SK-N-SH treated with all-trans-retinoic acid at 6 μM for 48 hours (cell line): ENCODE data around the gene NUP214.

Experiments used
- ATAC-seq: fragments of 200-7000 bp; cut with Tn5 transposase; 3 replicates; pipeline ENCODE4 v1.9.1; 2020; ENCODE audit warnings: mild to moderate bottlenecking, moderate library complexity
- BACH2 ChIP-seq: fragments of 250-450 bp; sonication (Bioruptor Pico); IDR thresholded peaks from 2 replicates; pipeline ENCODE4 v1.9.0; 2021; ENCODE audit warnings: mild to moderate bottlenecking, borderline replicate concordance
- CSDC2 ChIP-seq: fragments of 250-450 bp; sonication (Bioruptor Pico); IDR thresholded peaks from 2 replicates; pipeline ENCODE4 v1.5.0; 2020; ENCODE audit warnings: mild to moderate bottlenecking, moderate library complexity
- ESRRG ChIP-seq: fragments of 250-450 bp; sonication (Bioruptor Pico); IDR thresholded peaks from 2 replicates; pipeline ENCODE4 v1.6.1; 2021; ENCODE audit warnings: mild to moderate bottlenecking
- GLIS3 ChIP-seq: fragments of 250-450 bp; sonication (Bioruptor Pico); IDR thresholded peaks from 2 replicates; pipeline ENCODE4 v1.5.0; 2020; ENCODE audit warnings: mild to moderate bottlenecking, moderate library complexity
- ISL1 ChIP-seq: fragments of 250-450 bp; sonication (Bioruptor Pico); IDR thresholded peaks from 2 replicates; pipeline ENCODE4 v2.1.2; 2022; ENCODE audit warnings: mild to moderate bottlenecking, moderate library complexity
- OSR1 ChIP-seq: fragments of 250-450 bp; sonication (Bioruptor Pico); IDR thresholded peaks from 2 replicates; pipeline ENCODE4 v1.8.0; 2022; ENCODE audit warnings: moderate library complexity, mild to moderate bottlenecking, inconsistent platforms
- PPARA ChIP-seq: fragments of 250-450 bp; sonication (Bioruptor Pico); IDR thresholded peaks from 2 replicates; pipeline ENCODE4 v1.5.0; 2020; ENCODE audit warnings: mild to moderate bottlenecking, borderline replicate concordance
- RARB ChIP-seq: fragments of 250-450 bp; sonication (Bioruptor Pico); IDR thresholded peaks from 2 replicates; pipeline ENCODE4 v1.8.0; 2021; ENCODE audit warnings: mild to moderate bottlenecking, moderate library complexity
- TCF4 ChIP-seq: fragments of 250-450 bp; sonication (Bioruptor Pico); IDR thresholded peaks from 2 replicates; pipeline ENCODE4 v1.8.0; 2021; ENCODE audit warnings: mild to moderate bottlenecking, moderate library complexity, borderline replicate concordance
- TOX ChIP-seq: fragments of 250-450 bp; sonication (Bioruptor Pico); IDR thresholded peaks from 2 replicates; pipeline ENCODE4 v1.8.0; 2021; ENCODE audit warnings: mild to moderate bottlenecking, moderate library complexity, borderline replicate concordance
- ZC3H10 ChIP-seq: fragments of 250-450 bp; sonication (Bioruptor Pico); IDR thresholded peaks from 2 replicates; pipeline ENCODE4 v1.5.1; 2021; ENCODE audit warnings: mild to moderate bottlenecking, moderate library complexity
- ZFP3 ChIP-seq: fragments of 250-450 bp; sonication (Bioruptor Pico); IDR thresholded peaks from 2 replicates; pipeline ENCODE4 v1.5.0; 2020; ENCODE audit warnings: mild to moderate bottlenecking, moderate library complexity
- ZFP30 ChIP-seq: fragments of 450-650 bp; formaldehyde crosslinking; IDR thresholded peaks from 2 replicates; pipeline ENCODE4 v1.5.0; 2022; ENCODE audit warnings: mild to moderate bottlenecking, moderate library complexity
- ZNF565 ChIP-seq: fragments of 450-650 bp; formaldehyde crosslinking; conservative IDR thresholded peaks from 2 replicates; pipeline ENCODE4 v1.5.0; 2020; ENCODE audit warnings: low read depth, mild to moderate bottlenecking, moderate library complexity
- ZNF70 ChIP-seq: fragments of 450-650 bp; formaldehyde crosslinking; IDR thresholded peaks from 2 replicates; pipeline ENCODE4 v1.5.0; 2020; ENCODE audit warnings: mild to moderate bottlenecking, moderate library complexity
- ZNF8 ChIP-seq: fragments of 450-650 bp; formaldehyde crosslinking; IDR thresholded peaks from 2 replicates; pipeline ENCODE4 v1.5.0; 2020; ENCODE audit warnings: mild to moderate bottlenecking, moderate library complexity
- TF ChIP-seq, protein P1 (sequence below): fragments of 250-450 bp; sonication (Bioruptor Pico); IDR thresholded peaks from 2 replicates; pipeline ENCODE4 v1.8.0; 2021; ENCODE audit warnings: low read depth, mild to moderate bottlenecking, moderate library complexity, borderline replicate concordance
- TF ChIP-seq, protein P2 (sequence below): fragments of 250-450 bp; sonication (Bioruptor Pico); IDR thresholded peaks from 2 replicates; pipeline ENCODE4 v1.5.1; 2020; ENCODE audit warnings: low read depth, mild to moderate bottlenecking, moderate library complexity
- TF ChIP-seq, protein P3 (sequence below): fragments of 250-450 bp; sonication (Bioruptor Pico); IDR thresholded peaks from 2 replicates; pipeline ENCODE4 v1.8.0; 2020; ENCODE audit warnings: mild to moderate bottlenecking, moderate library complexity, borderline replicate concordance
- TF ChIP-seq, protein P4 (sequence below): fragments of 250-450 bp; sonication (Bioruptor Pico); IDR thresholded peaks from 2 replicates; pipeline ENCODE4 v1.5.0; 2020; ENCODE audit warnings: mild to moderate bottlenecking, moderate library complexity

NUP214 gene

DNA sequence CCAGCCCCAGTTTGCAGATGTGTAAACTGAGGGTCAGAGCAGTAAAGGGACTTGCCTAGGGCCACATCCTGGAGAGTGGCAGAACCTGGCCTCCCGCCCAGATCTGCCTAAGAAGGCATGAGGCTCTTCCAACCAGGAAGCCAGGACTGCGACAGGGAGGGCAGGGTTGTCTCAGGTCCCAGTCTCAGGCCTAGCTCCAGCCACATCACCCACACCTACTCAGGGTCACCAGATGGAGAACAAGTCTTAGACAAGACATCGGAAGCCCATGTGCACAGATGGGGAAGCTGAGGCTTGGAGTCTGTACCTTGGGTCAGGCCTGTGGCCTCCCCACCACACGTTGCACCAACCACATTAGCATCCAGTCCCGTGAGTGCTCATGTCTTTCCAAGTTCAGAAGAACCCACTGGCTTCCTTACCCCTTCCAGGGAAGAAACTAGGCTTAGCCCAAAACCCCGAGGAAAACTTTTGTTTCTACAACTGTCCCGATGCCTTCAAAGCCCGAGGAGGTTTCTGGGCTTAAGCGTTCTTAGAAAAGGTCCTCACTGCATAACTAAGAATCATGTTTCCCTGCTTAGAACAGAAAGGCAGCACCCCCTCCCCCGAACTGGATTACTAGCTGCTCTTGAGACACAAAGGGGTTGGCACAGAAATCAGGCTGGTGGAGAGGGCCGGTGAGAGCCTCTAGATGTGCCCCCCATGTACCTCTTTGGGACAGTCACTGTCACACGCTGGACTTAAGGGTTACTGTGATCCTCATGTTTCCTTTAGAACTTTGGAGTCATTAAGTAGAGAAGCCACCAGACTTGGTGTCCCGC is 148.7 kb downstream of the NUP214 start (continued):
- TF ChIP-seq, protein P1, sequence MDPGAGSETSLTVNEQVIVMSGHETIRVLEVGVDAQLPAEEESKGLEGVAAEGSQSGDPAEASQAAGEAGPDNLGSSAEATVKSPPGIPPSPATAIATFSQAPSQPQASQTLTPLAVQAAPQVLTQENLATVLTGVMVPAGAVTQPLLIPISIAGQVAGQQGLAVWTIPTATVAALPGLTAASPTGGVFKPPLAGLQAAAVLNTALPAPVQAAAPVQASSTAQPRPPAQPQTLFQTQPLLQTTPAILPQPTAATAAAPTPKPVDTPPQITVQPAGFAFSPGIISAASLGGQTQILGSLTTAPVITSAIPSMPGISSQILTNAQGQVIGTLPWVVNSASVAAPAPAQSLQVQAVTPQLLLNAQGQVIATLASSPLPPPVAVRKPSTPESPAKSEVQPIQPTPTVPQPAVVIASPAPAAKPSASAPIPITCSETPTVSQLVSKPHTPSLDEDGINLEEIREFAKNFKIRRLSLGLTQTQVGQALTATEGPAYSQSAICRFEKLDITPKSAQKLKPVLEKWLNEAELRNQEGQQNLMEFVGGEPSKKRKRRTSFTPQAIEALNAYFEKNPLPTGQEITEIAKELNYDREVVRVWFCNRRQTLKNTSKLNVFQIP = no peak
- no peak for TF ChIP-seq OSR1 (CRISPR knock-in tag)
- TF ChIP-seq ZFP30 (CRISPR knock-in tag) = no peak
- TF ChIP-seq ZC3H10 (CRISPR knock-in tag) = no peak
- TF ChIP-seq, all 23 proteins: peak for 0

DNA sequence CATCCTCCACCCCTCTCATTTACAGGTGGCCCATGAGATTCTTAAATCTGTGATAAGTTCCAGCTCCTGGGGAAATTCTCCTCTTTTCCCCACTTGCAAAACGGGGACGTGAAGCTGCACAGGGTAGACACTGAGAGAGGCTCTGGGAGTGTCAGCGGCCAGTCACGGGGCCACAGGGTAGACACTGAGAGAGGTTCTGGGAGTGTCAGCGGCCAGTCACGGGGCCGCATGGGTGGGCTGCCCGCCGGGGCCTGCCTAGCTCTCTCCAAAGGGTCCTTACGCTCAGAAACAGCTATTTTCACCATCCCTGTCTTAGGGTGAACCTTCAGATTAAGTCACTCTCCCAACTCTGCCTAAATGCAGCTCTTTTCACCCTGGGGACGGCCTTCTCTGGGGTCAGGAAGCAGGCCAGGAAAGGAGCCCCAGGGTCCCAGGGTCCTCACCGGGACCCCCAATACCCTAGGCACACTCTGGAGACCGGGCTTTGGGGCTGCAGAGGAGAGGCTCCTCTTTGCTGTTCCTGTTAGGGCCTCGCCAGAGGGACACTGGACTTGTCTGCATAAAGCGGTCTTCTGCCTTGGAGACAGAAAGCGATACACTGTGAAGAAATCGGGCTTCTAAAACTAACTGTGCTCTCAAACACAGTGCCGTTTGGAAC is 149.4 kb downstream of the NUP214 start:
- no peak for ATAC-seq
- TF ChIP-seq GLIS3 (CRISPR knock-in tag) (no peak), ZNF70 (CRISPR knock-in tag) (no peak), TCF4 (no peak), ZFP30 (CRISPR knock-in tag) (no peak), RARB (CRISPR knock-in tag) (no peak), ZNF8 (CRISPR knock-in tag) (no peak), BACH2 (CRISPR knock-in tag) (no peak), ZC3H10 (CRISPR knock-in tag) (no peak), CSDC2 (no peak), ZNF565 (CRISPR knock-in tag) (no peak), PPARA (CRISPR knock-in tag) (no peak), ISL1 (no peak), TOX (CRISPR knock-in tag) (no peak), ESRRG (CRISPR knock-in tag) (no peak), ZFP3 (CRISPR knock-in tag) (no peak)
- TF ChIP-seq, protein P2, sequence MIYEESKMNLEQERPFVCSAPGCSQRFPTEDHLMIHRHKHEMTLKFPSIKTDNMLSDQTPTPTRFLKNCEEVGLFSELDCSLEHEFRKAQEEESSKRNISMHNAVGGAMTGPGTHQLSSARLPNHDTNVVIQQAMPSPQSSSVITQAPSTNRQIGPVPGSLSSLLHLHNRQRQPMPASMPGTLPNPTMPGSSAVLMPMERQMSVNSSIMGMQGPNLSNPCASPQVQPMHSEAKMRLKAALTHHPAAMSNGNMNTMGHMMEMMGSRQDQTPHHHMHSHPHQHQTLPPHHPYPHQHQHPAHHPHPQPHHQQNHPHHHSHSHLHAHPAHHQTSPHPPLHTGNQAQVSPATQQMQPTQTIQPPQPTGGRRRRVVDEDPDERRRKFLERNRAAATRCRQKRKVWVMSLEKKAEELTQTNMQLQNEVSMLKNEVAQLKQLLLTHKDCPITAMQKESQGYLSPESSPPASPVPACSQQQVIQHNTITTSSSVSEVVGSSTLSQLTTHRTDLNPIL = no peak
- TF ChIP-seq, protein P3, sequence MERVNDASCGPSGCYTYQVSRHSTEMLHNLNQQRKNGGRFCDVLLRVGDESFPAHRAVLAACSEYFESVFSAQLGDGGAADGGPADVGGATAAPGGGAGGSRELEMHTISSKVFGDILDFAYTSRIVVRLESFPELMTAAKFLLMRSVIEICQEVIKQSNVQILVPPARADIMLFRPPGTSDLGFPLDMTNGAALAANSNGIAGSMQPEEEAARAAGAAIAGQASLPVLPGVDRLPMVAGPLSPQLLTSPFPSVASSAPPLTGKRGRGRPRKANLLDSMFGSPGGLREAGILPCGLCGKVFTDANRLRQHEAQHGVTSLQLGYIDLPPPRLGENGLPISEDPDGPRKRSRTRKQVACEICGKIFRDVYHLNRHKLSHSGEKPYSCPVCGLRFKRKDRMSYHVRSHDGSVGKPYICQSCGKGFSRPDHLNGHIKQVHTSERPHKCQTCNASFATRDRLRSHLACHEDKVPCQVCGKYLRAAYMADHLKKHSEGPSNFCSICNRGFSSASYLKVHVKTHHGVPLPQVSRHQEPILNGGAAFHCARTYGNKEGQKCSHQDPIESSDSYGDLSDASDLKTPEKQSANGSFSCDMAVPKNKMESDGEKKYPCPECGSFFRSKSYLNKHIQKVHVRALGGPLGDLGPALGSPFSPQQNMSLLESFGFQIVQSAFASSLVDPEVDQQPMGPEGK (CRISPR knock-in tag) = no peak
- TF ChIP-seq, protein P4, sequence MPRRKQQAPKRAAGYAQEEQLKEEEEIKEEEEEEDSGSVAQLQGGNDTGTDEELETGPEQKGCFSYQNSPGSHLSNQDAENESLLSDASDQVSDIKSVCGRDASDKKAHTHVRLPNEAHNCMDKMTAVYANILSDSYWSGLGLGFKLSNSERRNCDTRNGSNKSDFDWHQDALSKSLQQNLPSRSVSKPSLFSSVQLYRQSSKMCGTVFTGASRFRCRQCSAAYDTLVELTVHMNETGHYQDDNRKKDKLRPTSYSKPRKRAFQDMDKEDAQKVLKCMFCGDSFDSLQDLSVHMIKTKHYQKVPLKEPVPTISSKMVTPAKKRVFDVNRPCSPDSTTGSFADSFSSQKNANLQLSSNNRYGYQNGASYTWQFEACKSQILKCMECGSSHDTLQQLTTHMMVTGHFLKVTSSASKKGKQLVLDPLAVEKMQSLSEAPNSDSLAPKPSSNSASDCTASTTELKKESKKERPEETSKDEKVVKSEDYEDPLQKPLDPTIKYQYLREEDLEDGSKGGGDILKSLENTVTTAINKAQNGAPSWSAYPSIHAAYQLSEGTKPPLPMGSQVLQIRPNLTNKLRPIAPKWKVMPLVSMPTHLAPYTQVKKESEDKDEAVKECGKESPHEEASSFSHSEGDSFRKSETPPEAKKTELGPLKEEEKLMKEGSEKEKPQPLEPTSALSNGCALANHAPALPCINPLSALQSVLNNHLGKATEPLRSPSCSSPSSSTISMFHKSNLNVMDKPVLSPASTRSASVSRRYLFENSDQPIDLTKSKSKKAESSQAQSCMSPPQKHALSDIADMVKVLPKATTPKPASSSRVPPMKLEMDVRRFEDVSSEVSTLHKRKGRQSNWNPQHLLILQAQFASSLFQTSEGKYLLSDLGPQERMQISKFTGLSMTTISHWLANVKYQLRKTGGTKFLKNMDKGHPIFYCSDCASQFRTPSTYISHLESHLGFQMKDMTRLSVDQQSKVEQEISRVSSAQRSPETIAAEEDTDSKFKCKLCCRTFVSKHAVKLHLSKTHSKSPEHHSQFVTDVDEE (CRISPR knock-in tag) = no peak

DNA sequence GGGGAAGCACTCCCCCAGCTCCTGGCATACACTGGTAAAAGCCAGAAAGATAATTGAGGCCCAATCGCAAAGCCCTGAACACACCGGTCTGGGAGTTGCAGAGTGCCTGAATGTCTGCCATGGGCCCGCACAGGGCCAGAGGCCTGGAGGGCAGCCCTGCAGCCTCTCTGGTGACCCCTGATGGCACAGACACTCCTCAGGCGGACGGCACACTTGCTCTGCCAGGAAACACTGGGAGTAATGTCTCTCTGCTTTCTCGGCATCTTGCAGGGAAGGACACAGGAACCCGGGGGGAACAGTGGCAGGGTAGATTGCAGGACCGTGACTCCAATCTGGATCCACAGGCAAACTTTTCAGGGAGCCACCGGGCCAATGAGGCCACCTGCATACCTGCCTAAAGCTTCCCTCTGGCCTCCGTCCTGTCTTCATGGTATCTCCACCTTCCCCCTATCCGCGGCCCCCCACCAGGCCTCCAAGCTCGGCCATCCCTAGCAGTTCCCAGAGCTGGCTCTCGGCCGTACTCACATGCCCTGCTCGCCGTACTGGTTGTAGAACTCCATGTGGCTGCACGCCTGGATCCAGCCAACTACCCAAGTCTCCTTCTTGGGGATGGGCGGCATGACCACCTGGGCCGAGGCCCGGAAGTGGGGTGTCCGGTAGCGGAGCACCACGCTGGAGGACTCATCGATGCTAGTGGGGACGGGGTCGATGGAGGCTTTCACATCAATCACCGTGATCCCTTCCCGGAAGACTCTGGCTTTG is 150.1 kb downstream of the NUP214 start:
- TF ChIP-seq ISL1 (no peak), PPARA (CRISPR knock-in tag) (no peak), ESRRG (CRISPR knock-in tag) (no peak), ZNF565 (CRISPR knock-in tag) (no peak)
- TF ChIP-seq, protein P4 (CRISPR knock-in tag) = no peak

More for the DNA sequence above, 150.1 kb downstream of the NUP214 start:
- no peak for ATAC-seq
